HEK293T (cell line): ENCODE measurements around the gene C17orf50.

Experiments
- CTCF ChIA-PET: fragments of 350-600 bp; formaldehyde crosslinking; extraction: SDS; loops from one replicate; lab custom pipeline; 2021; ENCODE audit warnings: antibody characterized with exemption, inconsistent platforms; lab: Yijun Ruan, JAX
- POLR2A ChIA-PET: fragments of 350-600 bp; formaldehyde crosslinking; extraction: SDS; loops from one replicate; lab custom pipeline; 2020; ENCODE audit warnings: antibody characterized with exemption, inconsistent platforms; lab: Yijun Ruan, JAX
- DNase-seq: peaks from one replicate; pipeline ENCODE4 v3.0.0; 2012; ENCODE audit warnings: mixed read lengths; ENCODE audit errors: extremely low spot score
- ARNT ChIP-seq: fragments of 450-650 bp; IDR thresholded peaks from 2 replicates; pipeline ENCODE4 v1.6.1; 2017; ENCODE audit warnings: mild to moderate bottlenecking
- BHLHE40 ChIP-seq: fragments of 450-650 bp; IDR thresholded peaks from 2 replicates; pipeline ENCODE4 v1.6.1; 2016; ENCODE audit warnings: mild to moderate bottlenecking, moderate library complexity, borderline replicate concordance
- CTBP1 ChIP-seq: fragments of 450-650 bp; IDR thresholded peaks from 2 replicates; pipeline ENCODE4 v1.6.1; 2016; ENCODE audit warnings: borderline replicate concordance
- ELF4 ChIP-seq: fragments of 450-650 bp; IDR thresholded peaks from 2 replicates; pipeline ENCODE4 v1.6.1; 2017; ENCODE audit warnings: antibody characterized with exemption
- FOXA1 ChIP-seq: fragments of 450-650 bp; IDR thresholded peaks from 2 replicates; pipeline ENCODE4 v1.6.1; 2016; ENCODE audit warnings: mild to moderate bottlenecking
- FOXK2 ChIP-seq: fragments of 450-650 bp; IDR thresholded peaks from 2 replicates; pipeline ENCODE4 v1.6.1; 2016; ENCODE audit warnings: mild to moderate bottlenecking
- FOXM1 ChIP-seq: fragments of 450-650 bp; IDR thresholded peaks from 2 replicates; pipeline ENCODE4 v1.6.1; 2017; ENCODE audit warnings: mild to moderate bottlenecking, borderline replicate concordance
- HDGF ChIP-seq: fragments of 450-650 bp; IDR thresholded peaks from 2 replicates; pipeline ENCODE4 v1.6.1; 2017; ENCODE audit warnings: antibody characterized with exemption, borderline replicate concordance
- L3MBTL2 ChIP-seq: fragments of 450-650 bp; conservative IDR thresholded peaks from 2 replicates; pipeline ENCODE4 v1.6.1; 2016; ENCODE audit warnings: mild to moderate bottlenecking
- LEF1 ChIP-seq: fragments of 450-650 bp; IDR thresholded peaks from 2 replicates; pipeline ENCODE4 v1.6.1; 2017; ENCODE audit warnings: mild to moderate bottlenecking, borderline replicate concordance
- NFRKB ChIP-seq: fragments of 450-650 bp; IDR thresholded peaks from 2 replicates; pipeline ENCODE4 v1.6.1; 2016; ENCODE audit warnings: mild to moderate bottlenecking, moderate library complexity
- SP1 ChIP-seq: fragments of 450-650 bp; IDR thresholded peaks from 2 replicates; pipeline ENCODE4 v1.6.1; 2017
- SUZ12 ChIP-seq: fragments of 450-650 bp; IDR thresholded peaks from 2 replicates; pipeline ENCODE4 v1.6.1; 2016; ENCODE audit warnings: mild to moderate bottlenecking
- TARDBP ChIP-seq: fragments of 450-650 bp; IDR thresholded peaks from 2 replicates; pipeline ENCODE4 v1.6.1; 2016
- ZNF384 ChIP-seq: fragments of 450-650 bp; IDR thresholded peaks from 2 replicates; pipeline ENCODE4 v1.6.1; 2016
- TF ChIP-seq, protein P1 (sequence below): fragments of 450-650 bp; IDR thresholded peaks from 2 replicates; pipeline ENCODE4 v1.6.1; 2016

C17orf50 gene

DNA sequence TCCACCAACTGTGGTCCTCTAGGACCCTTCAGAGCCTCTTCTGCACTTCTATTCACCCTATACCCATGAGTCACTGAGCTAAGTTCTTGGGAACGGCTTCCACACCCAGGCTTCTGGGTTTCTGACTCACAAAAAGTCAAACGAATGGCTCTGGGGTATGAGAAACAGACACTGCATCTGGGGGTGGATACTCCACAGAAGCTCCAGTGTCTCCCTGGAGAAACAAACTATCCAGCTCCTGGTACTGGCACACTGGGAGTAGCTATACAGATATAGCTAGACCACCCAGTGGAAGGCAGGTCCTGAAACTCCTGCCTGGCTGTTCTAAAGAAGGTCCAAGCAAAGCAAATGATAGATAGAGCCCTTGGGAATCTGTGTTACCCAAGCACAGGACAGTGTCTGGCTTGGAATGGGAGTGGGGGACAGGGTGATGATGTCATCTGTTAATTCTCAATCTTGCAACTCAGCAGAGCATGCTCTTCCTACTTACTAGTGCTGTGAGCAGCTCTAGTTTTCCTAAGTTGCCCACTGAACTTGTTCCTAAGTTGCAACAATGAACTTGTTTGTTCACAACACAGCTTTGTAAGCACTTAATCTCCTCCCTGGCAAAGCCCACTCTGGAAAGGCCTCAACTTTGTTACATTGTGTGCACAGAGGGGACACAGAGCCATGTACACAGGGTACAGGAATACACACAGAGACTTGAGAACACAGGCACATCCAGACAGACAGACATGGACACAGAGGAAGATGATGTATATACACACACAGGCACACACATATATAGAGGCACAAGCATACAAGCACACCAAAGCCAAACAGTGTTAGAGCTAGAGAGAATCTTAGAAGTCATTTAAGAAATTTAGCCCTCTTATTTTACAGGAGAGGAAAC, 28.0 kb downstream of the C17orf50 start:
- no peak for TF ChIP-seq CTBP1
- no peak for TF ChIP-seq SP1
- no peak for TF ChIP-seq L3MBTL2
- no peak for TF ChIP-seq ZNF384
- TF ChIP-seq, protein P1, sequence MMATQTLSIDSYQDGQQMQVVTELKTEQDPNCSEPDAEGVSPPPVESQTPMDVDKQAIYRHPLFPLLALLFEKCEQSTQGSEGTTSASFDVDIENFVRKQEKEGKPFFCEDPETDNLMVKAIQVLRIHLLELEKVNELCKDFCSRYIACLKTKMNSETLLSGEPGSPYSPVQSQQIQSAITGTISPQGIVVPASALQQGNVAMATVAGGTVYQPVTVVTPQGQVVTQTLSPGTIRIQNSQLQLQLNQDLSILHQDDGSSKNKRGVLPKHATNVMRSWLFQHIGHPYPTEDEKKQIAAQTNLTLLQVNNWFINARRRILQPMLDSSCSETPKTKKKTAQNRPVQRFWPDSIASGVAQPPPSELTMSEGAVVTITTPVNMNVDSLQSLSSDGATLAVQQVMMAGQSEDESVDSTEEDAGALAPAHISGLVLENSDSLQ = no peak
- TF ChIP-seq ELF4 = no peak
- TF ChIP-seq LEF1 = no peak
- no peak for TF ChIP-seq TARDBP
- no peak for TF ChIP-seq BHLHE40
- TF ChIP-seq FOXM1 = no peak
- no peak for TF ChIP-seq NFRKB
- CTCF ChIA-PET = interaction anchor here (1.3 to 3.7 kb wide), 2 partner anchors 19 to 25 kb away, joined by 4 to 37 read pairs; no protein-coding TSS in a partner anchor
- DNase-seq = no peak
- POLR2A ChIA-PET = interaction anchor here (0.6 to 3.4 kb wide), 3 partner anchors 13 to 25 kb away, joined by 3 to 30 read pairs (median 3); partner anchors contain the start of gene TAF15

DNA sequence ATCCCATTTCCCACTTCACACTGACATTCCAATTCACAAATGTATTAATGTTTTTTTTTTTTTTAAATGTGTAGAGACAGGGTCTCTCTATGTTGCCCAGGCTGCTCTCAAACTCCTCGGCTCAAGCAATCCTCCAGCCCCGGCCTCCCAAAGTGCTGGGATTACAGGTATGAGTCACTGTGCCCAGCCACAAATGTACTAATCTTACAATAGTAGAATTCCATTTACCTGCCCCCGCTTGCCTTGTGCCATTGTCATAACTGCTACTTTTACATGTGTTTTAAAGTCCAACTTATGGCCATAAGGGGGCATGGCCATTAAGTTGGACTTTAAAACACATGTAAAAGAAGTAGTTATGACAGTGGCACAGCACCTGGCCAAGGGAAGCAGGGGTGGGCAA, 30.2 kb downstream of the C17orf50 start:
- ChIA-PET POLR2A (no interaction called here), CTCF (no interaction called here)
- TF ChIP-seq ZNF384 = no peak
- no peak for TF ChIP-seq FOXM1
- no peak for TF ChIP-seq L3MBTL2
- TF ChIP-seq TARDBP = no peak
- no peak for TF ChIP-seq ARNT
- no peak for TF ChIP-seq NFRKB
- no peak for TF ChIP-seq FOXA1
- TF ChIP-seq FOXK2 = no peak
- no peak for TF ChIP-seq LEF1
- TF ChIP-seq, protein P1 = no peak
- no peak for TF ChIP-seq ELF4
- no peak for TF ChIP-seq SP1
- TF ChIP-seq HDGF = no peak
- no peak for TF ChIP-seq BHLHE40
- no peak for TF ChIP-seq SUZ12
- TF ChIP-seq CTBP1 = no peak

DNA sequence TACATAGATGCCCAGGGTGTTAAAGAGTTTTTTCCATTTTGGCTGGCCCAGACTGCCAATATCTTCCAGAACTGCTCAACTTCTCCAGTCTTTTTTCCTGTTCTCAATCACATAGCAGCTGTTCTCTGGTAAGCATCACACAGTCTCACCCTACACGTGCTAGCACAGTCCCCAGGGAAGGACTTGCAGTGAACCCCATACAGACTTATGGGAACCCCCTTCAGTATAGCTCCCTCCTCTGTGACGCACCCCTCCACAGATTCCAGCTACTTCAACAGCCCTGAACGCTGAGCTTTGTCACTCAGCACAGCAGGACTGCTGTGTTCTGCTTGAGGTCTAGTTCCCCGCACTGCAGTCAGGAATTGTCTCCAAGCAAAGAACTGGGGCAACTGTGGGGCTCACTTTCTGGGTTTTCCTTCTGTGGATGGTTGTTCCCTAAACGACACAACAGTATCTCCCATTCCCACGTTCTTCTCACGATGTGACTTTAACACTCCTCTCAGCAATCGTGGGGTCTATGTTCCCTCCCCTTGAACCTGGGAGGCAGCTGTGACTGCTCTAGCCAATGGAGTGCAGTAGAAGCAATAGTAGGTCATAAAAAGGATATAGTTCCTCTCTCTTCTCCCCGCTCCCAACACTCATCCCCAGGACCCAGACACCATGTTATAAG, 31.1 kb downstream of the C17orf50 start:
- no peak for TF ChIP-seq ZNF384
- no peak for TF ChIP-seq ARNT
- ChIA-PET CTCF (interaction anchor here (1.2 kb wide), 1 partner anchor 28 kb away, joined by 3 read pairs; no protein-coding TSS in a partner anchor), POLR2A (interaction anchor here (2.5 to 10.1 kb wide), 2 partner anchors 17 to 27 kb away, joined by 7 to 109 read pairs; partner anchors contain the start of gene TAF15)
- no peak for DNase-seq

More for the DNA sequence above, 30.2 kb downstream of the C17orf50 start:
- DNase-seq = no peak

DNA sequence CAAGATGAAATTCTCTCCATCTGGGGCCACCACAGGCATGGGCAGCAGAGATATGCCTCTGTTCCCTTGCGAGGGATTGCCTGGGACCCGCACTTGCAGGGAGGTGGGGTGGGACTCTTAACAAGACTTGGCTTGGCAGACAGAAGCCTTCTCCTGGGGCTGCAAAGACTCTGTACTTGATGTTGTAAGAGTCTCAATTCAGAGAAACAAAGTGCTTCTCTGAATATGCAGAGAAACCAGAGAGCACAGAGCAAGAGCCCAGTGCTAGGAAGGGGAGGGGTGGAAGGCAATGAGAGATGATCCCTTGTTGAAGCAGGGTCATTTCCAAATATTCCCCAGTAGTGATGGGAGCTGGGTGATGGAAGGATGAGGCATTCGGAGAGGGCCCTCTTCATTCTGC, 32.6 kb downstream of the C17orf50 start:
- ChIA-PET CTCF (interaction anchor here (1.0 kb wide), 1 partner anchor 29 kb away, joined by 3 read pairs; no protein-coding TSS in a partner anchor), POLR2A (interaction anchor here (2.5 to 10.1 kb wide), 2 partner anchors 16 to 29 kb away, joined by 7 to 109 read pairs; partner anchors contain the start of gene TAF15)
- no peak for DNase-seq
- TF ChIP-seq BHLHE40 = no peak
- TF ChIP-seq SP1 = no peak
- TF ChIP-seq ELF4 = no peak
- no peak for TF ChIP-seq FOXA1
- TF ChIP-seq, protein P1 = no peak
- no peak for TF ChIP-seq CTBP1
- no peak for TF ChIP-seq ZNF384
- no peak for TF ChIP-seq ARNT
- no peak for TF ChIP-seq L3MBTL2
- TF ChIP-seq NFRKB = no peak
- no peak for TF ChIP-seq SUZ12
- no peak for TF ChIP-seq FOXM1
- TF ChIP-seq HDGF = no peak

DNA sequence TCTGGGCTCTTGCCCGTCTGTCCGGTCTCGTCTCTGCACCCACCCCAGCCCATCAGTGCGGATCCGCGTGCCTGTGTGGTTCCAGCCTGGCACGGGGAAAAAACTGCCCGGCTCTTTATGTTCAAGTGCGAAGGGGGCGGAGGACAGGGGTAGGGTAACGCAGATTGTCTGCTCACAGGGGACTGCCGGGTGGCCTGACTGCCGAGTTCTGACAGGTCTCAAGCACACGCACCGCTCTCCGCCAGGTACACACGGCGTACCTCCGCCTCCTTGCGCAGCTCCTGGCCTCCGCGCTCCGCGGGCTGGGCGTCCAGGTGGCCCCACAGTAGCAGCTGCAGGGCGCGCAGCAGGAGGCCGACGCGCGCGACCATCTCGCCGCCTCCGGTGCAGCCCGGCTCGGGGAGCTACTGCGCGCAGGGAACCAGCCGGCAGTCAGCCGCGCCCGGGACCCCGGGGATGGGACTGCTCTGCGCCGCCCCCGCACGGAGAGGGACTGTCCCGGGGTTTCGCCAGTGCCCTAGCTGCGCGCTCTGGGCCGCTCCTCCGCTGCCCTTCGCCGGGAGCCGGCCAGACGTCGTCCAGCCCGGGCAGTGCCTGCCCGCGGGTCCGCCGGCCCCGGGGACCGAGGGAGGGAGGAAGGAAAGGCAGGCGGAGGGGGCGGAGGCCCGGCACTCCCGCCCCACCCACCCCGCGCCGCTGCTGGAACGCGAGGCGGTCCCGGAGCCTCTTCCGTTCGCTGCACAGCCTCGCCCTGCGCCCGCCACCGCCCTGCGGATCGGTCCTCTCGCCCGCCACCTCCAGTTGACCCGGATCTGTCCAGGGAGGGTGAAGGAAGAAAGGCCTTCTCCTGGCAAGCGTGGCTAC, 34.6 kb downstream of the C17orf50 start, which contains the start of gene MMP28:
TSS of gene MMP28 (minus strand) at position 635 of the 864 bp plus-strand sequence. CDS start at position 371, 264 bp downstream.
- CTCF ChIA-PET = interaction anchor here (0.7 to 0.9 kb wide), 3 partner anchors 14 to 31 kb away, joined by 3 to 5 read pairs (median 5); partner anchors contain the start of gene TAF15
- POLR2A ChIA-PET = interaction anchor here (1.4 to 10.1 kb wide), 2 partner anchors 14 to 217 kb away, joined by 4 to 109 read pairs; partner anchors contain the start of genes PEX12 and TAF15
- TF ChIP-seq SUZ12 (no peak), LEF1 (no peak), ZNF384 (no peak), TARDBP (no peak), FOXM1 (no peak), SP1 (no peak), ELF4 (no peak), BHLHE40 (no peak), ARNT (no peak), L3MBTL2 (no peak; the same call in 1 of the 2 replicates), NFRKB (no peak), HDGF (no peak), FOXK2 (no peak), CTBP1 (no peak)
- TF ChIP-seq, protein P1 = no peak
- peak; percentile 33 for DNase-seq
